Astrocyte (in vitro differentiated cells and primary cell): ENCODE measurements around the gene KPNA4.

Source experiments
- EZH2 ChIP-seq: IDR thresholded peaks from 2 replicates; pipeline ENCODE4 v1.6.1; 2012; ENCODE audit warnings: mild to moderate bottlenecking, low read length, inconsistent platforms; ENCODE audit not compliant: insufficient read depth
- TF ChIP-seq, protein P1 (sequence below): IDR thresholded peaks from 2 replicates; pipeline ENCODE4 v1.5.1; 2011; ENCODE audit warnings: low read depth, mild to moderate bottlenecking, inconsistent platforms, low read length, moderate library complexity; ENCODE audit not compliant: insufficient read depth

- TF ChIP-seq, protein P1, sequence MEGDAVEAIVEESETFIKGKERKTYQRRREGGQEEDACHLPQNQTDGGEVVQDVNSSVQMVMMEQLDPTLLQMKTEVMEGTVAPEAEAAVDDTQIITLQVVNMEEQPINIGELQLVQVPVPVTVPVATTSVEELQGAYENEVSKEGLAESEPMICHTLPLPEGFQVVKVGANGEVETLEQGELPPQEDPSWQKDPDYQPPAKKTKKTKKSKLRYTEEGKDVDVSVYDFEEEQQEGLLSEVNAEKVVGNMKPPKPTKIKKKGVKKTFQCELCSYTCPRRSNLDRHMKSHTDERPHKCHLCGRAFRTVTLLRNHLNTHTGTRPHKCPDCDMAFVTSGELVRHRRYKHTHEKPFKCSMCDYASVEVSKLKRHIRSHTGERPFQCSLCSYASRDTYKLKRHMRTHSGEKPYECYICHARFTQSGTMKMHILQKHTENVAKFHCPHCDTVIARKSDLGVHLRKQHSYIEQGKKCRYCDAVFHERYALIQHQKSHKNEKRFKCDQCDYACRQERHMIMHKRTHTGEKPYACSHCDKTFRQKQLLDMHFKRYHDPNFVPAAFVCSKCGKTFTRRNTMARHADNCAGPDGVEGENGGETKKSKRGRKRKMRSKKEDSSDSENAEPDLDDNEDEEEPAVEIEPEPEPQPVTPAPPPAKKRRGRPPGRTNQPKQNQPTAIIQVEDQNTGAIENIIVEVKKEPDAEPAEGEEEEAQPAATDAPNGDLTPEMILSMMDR, result no peak
- TF ChIP-seq EZH2, result no peak
Observed at GRCh38 chr3:160574636-160575035, 9.3 kb upstream of the KPNA4 start.
